NB4 (cell line): ENCODE results near the gene PAX1.

ENCODE experiments used
- CTCF ChIP-seq: IDR thresholded peaks from one replicate; pipeline ENCODE4 v1.5.1; 2012; ENCODE audit warnings: low read depth, low read length
- MAX ChIP-seq: IDR thresholded peaks from 2 replicates; pipeline ENCODE4 v1.6.1; 2011; ENCODE audit warnings: low read depth, low read length
- MYC ChIP-seq: IDR thresholded peaks from 2 replicates; pipeline ENCODE4 v1.6.1; 2011; ENCODE audit warnings: low read depth, low read length
- POLR2A ChIP-seq: IDR thresholded peaks from 2 replicates; pipeline ENCODE4 v1.6.1; 2011; ENCODE audit warnings: mild to moderate bottlenecking; ENCODE audit not compliant: insufficient read length; ENCODE audit errors: extremely low read depth

GRCh38 chr20:21715193-21715881 is 9.9 kb downstream of the PAX1 start:
- no peak for TF ChIP-seq CTCF
- TF ChIP-seq POLR2A: no peak
- no peak for TF ChIP-seq MAX
- TF ChIP-seq MYC: no peak
